SK-N-SH (cell line): ENCODE data around the gene MCTP2. TPM values are rescaled to one million over a fixed set of nuclear protein-coding genes. Genes with fewer than 3 reads are reported as not detected.

Experiments
- CTCF ChIA-PET: fragments of 300-600, 350-600 bp; formaldehyde crosslinking; extraction: SDS; loops from one replicate; lab custom pipeline; 2021; lab: Yijun Ruan, JAX
- POLR2A ChIA-PET: fragments of 350-600 bp; sonication (Branson Sonifier 250); formaldehyde crosslinking; extraction: SDS; loops from one replicate; lab custom pipeline; 2020; ENCODE audit warnings: antibody characterized with exemption, inconsistent platforms; lab: Yijun Ruan, JAX
- DNase-seq: peaks from one replicate; pipeline ENCODE4 v3.0.0; 2012
- H2AFZ ChIP-seq: fragments of 200-600 bp; sonication (generic); 2 replicates; pipeline ENCODE4 v1.8.1; 2016; ENCODE audit warnings: antibody characterized with exemption, mild to moderate bottlenecking, low read depth
- H3F3A ChIP-seq: fragments of 200-600 bp; sonication (generic); replicated peaks from 2 replicates; pipeline ENCODE3; 2016; ENCODE audit warnings: antibody characterized with exemption, mild to moderate bottlenecking; ENCODE audit not compliant: insufficient read depth
- H3K27ac ChIP-seq, 2 experiments: fragments of 200-500 bp in 1 of 2; fragments of 200-600 bp in 1 of 2; sonication (Bioruptor generic) in 1 of 2; sonication (generic), shearing (Covaris generic) in 1 of 2; 2 replicates each; pipeline versions ENCODE4 v1.5.1 to v1.6.1; 2014 to 2016; ENCODE audit warnings: low read depth in 2 of 2, inconsistent platforms in 1 of 2, low read length in 1 of 2, mild to moderate bottlenecking in 1 of 2, mixed read lengths in 1 of 2
- H3K27me3 ChIP-seq: fragments of 200-600 bp; sonication (generic), shearing (Covaris generic); 2 replicates; pipeline ENCODE4 v1.6.1; 2016; ENCODE audit warnings: mixed run types; ENCODE audit not compliant: insufficient read depth
- H3K36me3 ChIP-seq, 2 experiments: fragments of 200-500 bp in 1 of 2; fragments of 200-600 bp in 1 of 2; sonication (Bioruptor generic) in 1 of 2; sonication (generic) in 1 of 2; replicated peaks in 1 of 2; 2 replicates each; pipeline versions ENCODE3 to v1.5.1; 2014 to 2016; ENCODE audit warnings: low read length in 1 of 2, mild to moderate bottlenecking in 1 of 2; ENCODE audit not compliant: insufficient read depth in 2 of 2, control insufficient read depth in 1 of 2
- H3K4me1 ChIP-seq, 2 experiments: fragments of 200-500 bp in 1 of 2; fragments of 200-600 bp in 1 of 2; sonication (Bioruptor generic) in 1 of 2; sonication (generic), shearing (Covaris generic) in 1 of 2; 2 replicates each; pipeline versions ENCODE4 v1.5.1 to v1.6.1; 2014 to 2016; ENCODE audit warnings: low read depth in 1 of 2, low read length in 1 of 2, mixed run types in 1 of 2; ENCODE audit not compliant: insufficient read depth in 2 of 2, control insufficient read depth in 1 of 2
- H3K4me2 ChIP-seq: fragments of 200-600 bp; sonication (generic), shearing (Covaris generic); 2 replicates; pipeline ENCODE4 v1.6.1; 2017; ENCODE audit warnings: mixed run types
- H3K4me3 ChIP-seq, 2 experiments: fragments of 200-500 bp in 1 of 2; fragments of 200-600 bp in 1 of 2; sonication (Bioruptor generic) in 1 of 2; sonication (generic), shearing (Covaris generic) in 1 of 2; 2 replicates each; pipeline versions ENCODE4 v1.5.1 to v1.8.1; 2014 to 2016; ENCODE audit warnings: low read depth in 2 of 2, inconsistent platforms in 1 of 2, low read length in 1 of 2, mild to moderate bottlenecking in 1 of 2, mixed read lengths in 1 of 2, moderate library complexity in 1 of 2
- H3K79me2 ChIP-seq: fragments of 200-600 bp; sonication (generic); 2 replicates; pipeline ENCODE4 v1.8.1; 2017; ENCODE audit warnings: mild to moderate bottlenecking; ENCODE audit not compliant: insufficient read depth
- H3K9ac ChIP-seq: fragments of 200-600 bp; sonication (generic); 2 replicates; pipeline ENCODE4 v1.6.1; 2017; ENCODE audit warnings: mixed run types
- H3K9me2 ChIP-seq: fragments of 200-600 bp; sonication (generic); 2 replicates; pipeline ENCODE4 v1.6.1; 2017; ENCODE audit warnings: mixed run types
- H3K9me3 ChIP-seq: fragments of 200-600 bp; sonication (generic); 2 replicates; pipeline ENCODE4 v1.6.1; 2017; ENCODE audit warnings: mixed run types, mild to moderate bottlenecking, moderate library complexity
- H4K20me1 ChIP-seq: fragments of 200-600 bp; sonication (generic); 2 replicates; pipeline ENCODE4 v1.6.1; 2017; ENCODE audit warnings: mild to moderate bottlenecking, mixed run types; ENCODE audit not compliant: insufficient read depth
- CHD2 ChIP-seq: fragments of 150-350 bp; IDR thresholded peaks from 2 replicates; pipeline ENCODE4 v1.6.1; 2018; ENCODE audit warnings: low read length; ENCODE audit not compliant: partially characterized antibody
- CTCF ChIP-seq: fragments of 200-600 bp; sonication (generic); IDR thresholded peaks from 2 replicates; pipeline ENCODE4 v1.6.1; 2017; ENCODE audit warnings: antibody characterized with exemption, mild to moderate bottlenecking, moderate library complexity
- ELF1 ChIP-seq: IDR thresholded peaks from 2 replicates; pipeline ENCODE4 v1.4.0; 2012
- EP300 ChIP-seq, 2 experiments: IDR thresholded peaks; 2 replicates each; pipeline versions ENCODE4 v1.4.0 to v1.6.1; 2012; ENCODE audit warnings: borderline replicate concordance in 1 of 2, low read depth in 1 of 2, low read length in 1 of 2
- EZH2phosphoT487 ChIP-seq: fragments of 200-600 bp; sonication (generic); IDR thresholded peaks from 2 replicates; pipeline ENCODE4 v1.6.1; 2017; ENCODE audit warnings: low read depth, mixed run types, mild to moderate bottlenecking, antibody characterized with exemption, moderate library complexity, borderline replicate concordance
- FOSL2 ChIP-seq: IDR thresholded peaks from 2 replicates; pipeline ENCODE4 v1.4.0; 2012; ENCODE audit warnings: low read depth, mild to moderate bottlenecking, moderate library complexity, borderline replicate concordance
- FOXJ3 ChIP-seq: sonication (generic); formaldehyde crosslinking; IDR thresholded peaks from 2 replicates; pipeline ENCODE4 v1.5.1; 2020; ENCODE audit warnings: mild to moderate bottlenecking, missing genetic modification reagents
- FOXM1 ChIP-seq: IDR thresholded peaks from 2 replicates; pipeline ENCODE4 v1.4.0; 2012; ENCODE audit warnings: low read depth, mild to moderate bottlenecking
- JUND ChIP-seq: IDR thresholded peaks from 2 replicates; pipeline ENCODE4 v1.4.0; 2012
- MEF2A ChIP-seq: IDR thresholded peaks from 2 replicates; pipeline ENCODE4 v1.4.0; 2012; ENCODE audit warnings: low read depth, borderline replicate concordance
- NFIC ChIP-seq: IDR thresholded peaks from 2 replicates; pipeline ENCODE4 v1.4.0; 2012; ENCODE audit warnings: borderline replicate concordance
- NRF1 ChIP-seq: IDR thresholded peaks from 2 replicates; pipeline ENCODE4 v1.6.1; 2012; ENCODE audit warnings: low read depth, mild to moderate bottlenecking, low read length
- PBX3 ChIP-seq: IDR thresholded peaks from 2 replicates; pipeline ENCODE4; 2012
- POLR2AphosphoS5 ChIP-seq: IDR thresholded peaks from 2 replicates; pipeline ENCODE4 v1.6.1; 2012; ENCODE audit warnings: low read depth, low read length
- RFX5 ChIP-seq: IDR thresholded peaks from 2 replicates; pipeline ENCODE4 v1.6.1; 2012; ENCODE audit warnings: mild to moderate bottlenecking, improper control_type of control experiment, low read length
- SIN3A ChIP-seq: IDR thresholded peaks from 2 replicates; pipeline ENCODE4 v1.6.1; 2012; ENCODE audit warnings: low read depth, mild to moderate bottlenecking, low read length, moderate library complexity, borderline replicate concordance
- TAF1 ChIP-seq: IDR thresholded peaks from 2 replicates; pipeline ENCODE4 v1.6.1; 2012; ENCODE audit warnings: low read depth, mild to moderate bottlenecking, low read length, moderate library complexity, borderline replicate concordance
- TEAD4 ChIP-seq: IDR thresholded peaks from 2 replicates; pipeline ENCODE4 v1.4.0; 2012; ENCODE audit warnings: mild to moderate bottlenecking, borderline replicate concordance; ENCODE audit not compliant: insufficient read depth
- USF1 ChIP-seq: IDR thresholded peaks from 2 replicates; pipeline ENCODE4 v1.4.0; 2012; ENCODE audit warnings: low read depth, borderline replicate concordance
- YY1 ChIP-seq: IDR thresholded peaks from 2 replicates; pipeline ENCODE4 v1.4.0; 2012; ENCODE audit warnings: low read depth, mild to moderate bottlenecking
- WGBS: methylation state at CpG from one replicate; pipeline ENCODE4 v1.1.6; 2017; ENCODE audit warnings: low lambda C conversion rate; 5-methylcytosine and 5-hydroxymethylcytosine counted together
- polyA plus RNA-seq, 3 experiments: library from polyadenylated mRNA; depleted of rRNA; stranded (reverse); fragments of >200 nt; gene quantifications; 2 replicates each; pipeline ENCODE4 v1.2.3, GENCODE V29; 2012

Gene MCTP2
- polyA plus RNA-seq, 1 of the 3 experiments (the other 2 are of a cell fraction): 0.26 TPM

GRCh38 chr15:94273826-94274225 is 42.5 kb downstream of the MCTP2 start:
- Histone ChIP-seq H3K4me3 (no peak overlapping the region), H3K36me3 (no peaks in the 10 kb centered on the region)
- CTCF ChIA-PET: interaction anchor here (1.2 kb wide), 1 partner anchor 50 kb away, joined by 3 read pairs; no protein-coding TSS in a partner anchor

More at GRCh38 chr15:94273826-94274225, 42.5 kb downstream of the MCTP2 start:
- POLR2A ChIA-PET: no interaction called here
- TF ChIP-seq USF1 (no peak), YY1 (no peak), POLR2AphosphoS5 (no peak), CTCF (no peak), PBX3 (no peak), FOSL2 (no peak), FOXM1 (no peak), TEAD4 (no peak), CHD2 (no peak), SIN3A (no peak), RFX5 (no peak), TAF1 (no peak), EZH2phosphoT487 (no peak), ELF1 (no peak), EP300 (IDR thresholded peaks at IDR 0.05; ENCODE audit: borderline replicate concordance in 1 of 2, low read depth in 1 of 2, low read length in 1 of 2) (no peak), NRF1 (no peak), MEF2A (no peak), JUND (no peak), FOXJ3 (CRISPR knock-in tag) (no peak), NFIC (no peak)
- TF ChIP-seq, all 33 proteins: peak for 0
- Histone ChIP-seq H3K9ac (no peak overlapping the region), H3K79me2 (no peaks in the 10 kb centered on the region), H3K27me3 (no peaks in the 10 kb centered on the region), H3K27ac (no peak overlapping the region), H3K9me2 (no peaks in the 10 kb centered on the region), H4K20me1 (no peaks in the 10 kb centered on the region), H3F3A (no peaks in the 10 kb centered on the region), H2AFZ (no peak overlapping the region), H3K9me3 (no peaks in the 10 kb centered on the region), H3K4me2 (no peak overlapping the region), H3K4me1 (no peaks in the 10 kb centered on the region)
- WGBS: 24% methylated on average over 1 of the region's 1 CpG
- no peak for DNase-seq
